Motor neuron (in vitro differentiated cells): ENCODE data around the gene SWAP70. TPM values are rescaled to one million over a fixed set of nuclear protein-coding genes. Genes with fewer than 3 reads are reported as not detected.
A peak's percentile ranks its signal among the peaks of the same experiment; 100 is the strongest.

Source experiments
- ATAC-seq, 8 experiments: fragments of 200-7000 bp; cut with Tn5 transposase; replicated peaks in 6 of 8; 2 replicates each; pipeline ENCODE4 v1.8.0; 2021; ENCODE audit warnings: mild to moderate bottlenecking in 8 of 8, moderate library complexity in 8 of 8
- H3K27ac ChIP-seq, 2 donors: fragments of 250-450 bp; sonication (Bioruptor Pico); 2 replicates each; pipeline ENCODE4 v1.9.0; 2021; ENCODE audit warnings: antibody characterized with exemption in 2 of 2, mild to moderate bottlenecking in 2 of 2, moderate library complexity in 1 of 2
- H3K4me1 ChIP-seq, 2 donors: fragments of 250-450 bp; sonication (Bioruptor Pico); replicated peaks in 1 of 2; 2 replicates each; pipeline ENCODE4 v1.6.1; 2021; ENCODE audit warnings: antibody characterized with exemption in 2 of 2, mild to moderate bottlenecking in 2 of 2, moderate library complexity in 1 of 2
- H3K4me3 ChIP-seq, 5 donors: fragments of 250-450 bp; sonication (Bioruptor Pico); 2 replicates each; pipeline ENCODE4 v1.9.0; 2021; ENCODE audit warnings: antibody characterized with exemption in 5 of 5, mild to moderate bottlenecking in 5 of 5, moderate library complexity in 4 of 5
- WGBS, 10 experiments: fragments of 450-650 bp; shearing (Covaris generic); methylation state at CpG; one replicate each; pipeline ENCODE4 v1.0.0; 2022; 5-methylcytosine and 5-hydroxymethylcytosine counted together
- in situ Hi-C, 9 experiments: fragments of 400-800 bp; cut with MboI; loops; one replicate each; pipeline ENCODE4 v1.15.0; 2021; ENCODE audit warnings: low sequenced_read_pairs in 9 of 9, low pct_unique_long_range_greater_than_20kb in 2 of 9; ENCODE audit not compliant: unreplicated experiment in 9 of 9
- total RNA-seq, 8 experiments: library from RNA; unstranded; fragments of 300-600 nt; gene quantifications; 2 replicates each; pipeline versions ENCODE4 v1.2.3 to v1.2.4, GENCODE V29; 2022

SWAP70 gene
- total RNA-seq, 8 experiments from 2014 or later: 4.3 to 14.3 (median 9.0) TPM

- Histone ChIP-seq H3K4me1 (peaks cover 11% of the 10 kb centered on the region in 2 donors), H3K27ac (no peak overlapping the region), H3K4me3 (no peak overlapping the region)
- in situ Hi-C loops: loop anchor here in 6 of 9 experiments (25.0 kb wide), 4 partner anchors 207 to 982 kb away; partner anchors contain the start of genes ADM (in 3 of the 6) and SBF2 (in 1 of the 6)
- ATAC-seq: no peak
- WGBS, 10 experiments: 40 to 100% (median 80%) methylated on average over 1 to 2 of the region's 7 CpGs; no CpG with 5 or more reads in 5 of the 10 experiments
Measured at GRCh38 chr11:9755561-9756185, 91.8 kb downstream of the SWAP70 start.

- Histone ChIP-seq H3K4me3 (no peak overlapping the region), H3K27ac (no peak overlapping the region), H3K4me1 (peaks cover 11% of the 10 kb centered on the region in 2 donors)
- ATAC-seq: no peak
- 100% methylated on average over 1 to 5 of the region's 5 CpGs; no CpG with 5 or more reads in 6 of the 10 experiments for WGBS, 10 experiments
- in situ Hi-C loops: loop anchor here in 6 of 9 experiments (25.0 kb wide), 4 partner anchors 206 to 981 kb away; partner anchors contain the start of genes ADM (in 3 of the 6) and SBF2 (in 1 of the 6)
Measured at GRCh38 chr11:9756461-9756860, 92.6 kb downstream of the SWAP70 start.

- in situ Hi-C loops: loop anchor here in 6 of 9 experiments (25.0 kb wide), 4 partner anchors 205 to 980 kb away; partner anchors contain the start of genes ADM (in 3 of the 6) and SBF2 (in 1 of the 6)
- WGBS, 10 experiments: 40 to 100% (median 100%) methylated on average over 1 to 3 of the region's 6 CpGs; no CpG with 5 or more reads in 6 of the 10 experiments
Measured at GRCh38 chr11:9756878-9757277, 93.0 kb downstream of the SWAP70 start.

GRCh38 chr11:9757809-9758636 lies 94.1 kb downstream of the SWAP70 start:
- Histone ChIP-seq H3K27ac (no peak overlapping the region), H3K4me1 (peaks cover 11% of the 10 kb centered on the region in 2 donors), H3K4me3 (peak overlapping the region; percentile 34 to 47 (median 45))
- 13 to 90% (median 67%) methylated on average over 2 to 13 of the region's 64 CpGs; no CpG with 5 or more reads in 1 of the 10 experiments for WGBS, 10 experiments
- peak; percentile 10 to 93 (median 84) for ATAC-seq
- in situ Hi-C loops: loop anchor here in 6 of 9 experiments (25.0 kb wide), 4 partner anchors 204 to 979 kb away; partner anchors contain the start of genes ADM (in 3 of the 6) and SBF2 (in 1 of the 6)

More at GRCh38 chr11:9756878-9757277, 93.0 kb downstream of the SWAP70 start:
- no peak overlapping the region for H3K4me3 ChIP-seq
- H3K4me1 ChIP-seq: peaks cover 11% of the 10 kb centered on the region in 2 donors
- no peak overlapping the region for H3K27ac ChIP-seq
- no peak for ATAC-seq

GRCh38 chr11:9758637-9759518 lies 95.0 kb downstream of the SWAP70 start:
- WGBS, 10 experiments: 0 to 86% (median 53%) methylated on average over 2 to 14 of the region's 58 CpGs; no CpG with 5 or more reads in 7 of the 10 experiments
- in situ Hi-C loops: loop anchor here in 6 of 9 experiments (25.0 kb wide), 4 partner anchors 203 to 978 kb away; partner anchors contain the start of genes ADM (in 3 of the 6) and SBF2 (in 1 of the 6)
- Histone ChIP-seq H3K4me3 (peak overlapping the region; percentile 34 to 47 (median 45)), H3K27ac (peak overlapping the region in 1 of 2 donors; percentile 2), H3K4me1 (peaks cover 11% of the 10 kb centered on the region in 2 donors)
- ATAC-seq: peak; percentile 29 to 68 (median 58)

GRCh38 chr11:9759519-9760192 lies 95.8 kb downstream of the SWAP70 start:
- peak; percentile 21 to 83 (median 43) for ATAC-seq
- Histone ChIP-seq H3K4me1 (peaks cover 6 to 11% of the 10 kb centered on the region in 2 donors), H3K27ac (no peak overlapping the region), H3K4me3 (no peak overlapping the region)
- in situ Hi-C loops: loop anchor here in 6 of 9 experiments (25.0 kb wide), 4 partner anchors 203 to 978 kb away; partner anchors contain the start of genes ADM (in 3 of the 6) and SBF2 (in 1 of the 6)
- 0 to 100% (median 97%) methylated on average over 1 to 7 of the region's 10 CpGs; no CpG with 5 or more reads in 6 of the 10 experiments for WGBS, 10 experiments

GRCh38 chr11:9760193-9760575 lies 96.3 kb downstream of the SWAP70 start:
- no peak overlapping the region for H3K4me3 ChIP-seq
- WGBS, 10 experiments: 10 to 100% (median 93%) methylated on average over 1 to 2 of the region's 3 CpGs; no CpG with 5 or more reads in 6 of the 10 experiments
- peak in 3 of 8 experiments; percentile 27 to 50 (median 45) for ATAC-seq
- H3K27ac ChIP-seq: no peak overlapping the region
- in situ Hi-C loops: loop anchor here in 6 of 9 experiments (25.0 kb wide), 4 partner anchors 202 to 977 kb away; partner anchors contain the start of genes ADM (in 3 of the 6) and SBF2 (in 1 of the 6)
- peaks cover 6 to 11% of the 10 kb centered on the region in 2 donors for H3K4me1 ChIP-seq

- in situ Hi-C loops: loop anchor here in 6 of 9 experiments (25.0 kb wide), 4 partner anchors 201 to 976 kb away; partner anchors contain the start of genes ADM (in 3 of the 6) and SBF2 (in 1 of the 6)
- peaks cover 10 to 16% of the 10 kb centered on the region in 2 donors for H3K4me1 ChIP-seq
- no peak overlapping the region for H3K27ac ChIP-seq
- WGBS, 10 experiments: 71 to 100% (median 89%) methylated on average over 1 to 6 of the region's 6 CpGs; no CpG with 5 or more reads in 1 of the 10 experiments
- no peak overlapping the region for H3K4me3 ChIP-seq
- ATAC-seq: no peak
Measured at GRCh38 chr11:9761441-9761945, 97.6 kb downstream of the SWAP70 start.

GRCh38 chr11:9762531-9762930 lies 98.7 kb downstream of the SWAP70 start:
- H3K4me3 ChIP-seq: no peak overlapping the region
- ATAC-seq: no peak
- 60 to 100% (median 79%) methylated on average over 1 to 3 of the region's 4 CpGs; no CpG with 5 or more reads in 3 of the 10 experiments for WGBS, 10 experiments
- peaks cover 10 to 16% of the 10 kb centered on the region in 2 donors for H3K4me1 ChIP-seq
- H3K27ac ChIP-seq: no peak overlapping the region
- in situ Hi-C loops: loop anchor here in 6 of 9 experiments (25.0 kb wide), 4 partner anchors 200 to 975 kb away; partner anchors contain the start of genes ADM (in 3 of the 6) and SBF2 (in 1 of the 6)

GRCh38 chr11:9763301-9763700 lies 99.4 kb downstream of the SWAP70 start:
- in situ Hi-C loops: loop anchor here in 6 of 9 experiments (25.0 kb wide), 4 partner anchors 199 to 974 kb away; partner anchors contain the start of genes ADM (in 3 of the 6) and SBF2 (in 1 of the 6)
- no peak overlapping the region for H3K4me3 ChIP-seq
- H3K27ac ChIP-seq: no peak overlapping the region
- WGBS, 10 experiments: 60 to 100% (median 100%) methylated on average over 1 of the region's 1 CpG; no CpG with 5 or more reads in 7 of the 10 experiments
- no peak for ATAC-seq
- peaks cover 8 to 14% of the 10 kb centered on the region in 2 donors for H3K4me1 ChIP-seq
